Measurements from ENCODE around the gene HEATR5B. TPM values are rescaled to one million over a fixed set of nuclear protein-coding genes. Genes with fewer than 3 reads are reported as not detected.

HEATR5B gene
- total RNA-seq, 1 experiment from 2014 or later: 12.6 TPM

- ChIA-PET CTCF (no interaction called here), POLR2A (no interaction called here)
- Mint-ChIP-seq H3K4me1 (no peaks in the 10 kb centered on the region), H3K9me3 (no peaks in the 10 kb centered on the region), H3K36me3 (peaks cover 3% of the 10 kb centered on the region; the same call in 1 of the 2 replicates), H3K27ac (peak overlapping the region; percentile 51), H3K27me3 (ENCODE audit: low read depth) (no peaks in the 10 kb centered on the region), H3K4me3 (no peak overlapping the region)
- TF ChIP-seq TEAD1 (CRISPR knock-in tag; IDR thresholded peaks at IDR 0.05) (no peak), ZNF138 (CRISPR knock-in tag; conservative IDR thresholded peaks at IDR 0.05) (no peak), NR2C2 (CRISPR knock-in tag; IDR thresholded peaks at IDR 0.05) (no peak), RELA (CRISPR knock-in tag; IDR thresholded peaks at IDR 0.05; ENCODE audit: borderline replicate concordance) (no peak), OVOL2 (CRISPR knock-in tag; IDR thresholded peaks at IDR 0.05; ENCODE audit: borderline replicate concordance) (no peak)
- TF ChIP-seq, protein P1, sequence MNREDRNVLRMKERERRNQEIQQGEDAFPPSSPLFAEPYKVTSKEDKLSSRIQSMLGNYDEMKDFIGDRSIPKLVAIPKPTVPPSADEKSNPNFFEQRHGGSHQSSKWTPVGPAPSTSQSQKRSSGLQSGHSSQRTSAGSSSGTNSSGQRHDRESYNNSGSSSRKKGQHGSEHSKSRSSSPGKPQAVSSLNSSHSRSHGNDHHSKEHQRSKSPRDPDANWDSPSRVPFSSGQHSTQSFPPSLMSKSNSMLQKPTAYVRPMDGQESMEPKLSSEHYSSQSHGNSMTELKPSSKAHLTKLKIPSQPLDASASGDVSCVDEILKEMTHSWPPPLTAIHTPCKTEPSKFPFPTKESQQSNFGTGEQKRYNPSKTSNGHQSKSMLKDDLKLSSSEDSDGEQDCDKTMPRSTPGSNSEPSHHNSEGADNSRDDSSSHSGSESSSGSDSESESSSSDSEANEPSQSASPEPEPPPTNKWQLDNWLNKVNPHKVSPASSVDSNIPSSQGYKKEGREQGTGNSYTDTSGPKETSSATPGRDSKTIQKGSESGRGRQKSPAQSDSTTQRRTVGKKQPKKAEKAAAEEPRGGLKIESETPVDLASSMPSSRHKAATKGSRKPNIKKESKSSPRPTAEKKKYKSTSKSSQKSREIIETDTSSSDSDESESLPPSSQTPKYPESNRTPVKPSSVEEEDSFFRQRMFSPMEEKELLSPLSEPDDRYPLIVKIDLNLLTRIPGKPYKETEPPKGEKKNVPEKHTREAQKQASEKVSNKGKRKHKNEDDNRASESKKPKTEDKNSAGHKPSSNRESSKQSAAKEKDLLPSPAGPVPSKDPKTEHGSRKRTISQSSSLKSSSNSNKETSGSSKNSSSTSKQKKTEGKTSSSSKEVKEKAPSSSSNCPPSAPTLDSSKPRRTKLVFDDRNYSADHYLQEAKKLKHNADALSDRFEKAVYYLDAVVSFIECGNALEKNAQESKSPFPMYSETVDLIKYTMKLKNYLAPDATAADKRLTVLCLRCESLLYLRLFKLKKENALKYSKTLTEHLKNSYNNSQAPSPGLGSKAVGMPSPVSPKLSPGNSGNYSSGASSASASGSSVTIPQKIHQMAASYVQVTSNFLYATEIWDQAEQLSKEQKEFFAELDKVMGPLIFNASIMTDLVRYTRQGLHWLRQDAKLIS (CRISPR knock-in tag; IDR thresholded peaks at IDR 0.05; ENCODE audit: borderline replicate concordance): no peak
- TF ChIP-seq, protein P2, sequence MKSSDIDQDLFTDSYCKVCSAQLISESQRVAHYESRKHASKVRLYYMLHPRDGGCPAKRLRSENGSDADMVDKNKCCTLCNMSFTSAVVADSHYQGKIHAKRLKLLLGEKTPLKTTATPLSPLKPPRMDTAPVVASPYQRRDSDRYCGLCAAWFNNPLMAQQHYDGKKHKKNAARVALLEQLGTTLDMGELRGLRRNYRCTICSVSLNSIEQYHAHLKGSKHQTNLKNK (CRISPR knock-in tag; IDR thresholded peaks at IDR 0.05): no peak
- peak; percentile 62 for ATAC-seq
- DNase-seq (ENCODE audit: low spot score): no peak
Observed at GRCh38 chr2:37005118-37005868, 78.9 kb downstream of the HEATR5B start.

GRCh38 chr2:37000988-37001556 lies 83.1 kb downstream of the HEATR5B start:
- peaks cover 18% of the 10 kb centered on the region for H3K36me3 Mint-ChIP-seq
- DNase-seq (ENCODE audit: low spot score) (no peak), ATAC-seq (no peak)
- peaks cover 5% of the 10 kb centered on the region for H3K9me3 Mint-ChIP-seq
- H3K27ac Mint-ChIP-seq: no peak overlapping the region
- TF ChIP-seq, protein P3, sequence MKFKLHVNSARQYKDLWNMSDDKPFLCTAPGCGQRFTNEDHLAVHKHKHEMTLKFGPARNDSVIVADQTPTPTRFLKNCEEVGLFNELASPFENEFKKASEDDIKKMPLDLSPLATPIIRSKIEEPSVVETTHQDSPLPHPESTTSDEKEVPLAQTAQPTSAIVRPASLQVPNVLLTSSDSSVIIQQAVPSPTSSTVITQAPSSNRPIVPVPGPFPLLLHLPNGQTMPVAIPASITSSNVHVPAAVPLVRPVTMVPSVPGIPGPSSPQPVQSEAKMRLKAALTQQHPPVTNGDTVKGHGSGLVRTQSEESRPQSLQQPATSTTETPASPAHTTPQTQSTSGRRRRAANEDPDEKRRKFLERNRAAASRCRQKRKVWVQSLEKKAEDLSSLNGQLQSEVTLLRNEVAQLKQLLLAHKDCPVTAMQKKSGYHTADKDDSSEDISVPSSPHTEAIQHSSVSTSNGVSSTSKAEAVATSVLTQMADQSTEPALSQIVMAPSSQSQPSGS (CRISPR knock-in tag; IDR thresholded peaks at IDR 0.05; ENCODE audit: borderline replicate concordance, low read depth): no peak
- no peak for TF ChIP-seq SMAD4 (CRISPR knock-in tag; IDR thresholded peaks at IDR 0.05)
- ChIA-PET CTCF (interaction anchor here (1.6 kb wide), 1 partner anchor 230 kb away, joined by 4 read pairs; no protein-coding TSS in a partner anchor), POLR2A (no interaction called here)
- H3K4me3 Mint-ChIP-seq: no peak overlapping the region
- no peaks in the 10 kb centered on the region for H3K4me1 Mint-ChIP-seq
- no peaks in the 10 kb centered on the region for H3K27me3 Mint-ChIP-seq (ENCODE audit: low read depth)

DNA sequence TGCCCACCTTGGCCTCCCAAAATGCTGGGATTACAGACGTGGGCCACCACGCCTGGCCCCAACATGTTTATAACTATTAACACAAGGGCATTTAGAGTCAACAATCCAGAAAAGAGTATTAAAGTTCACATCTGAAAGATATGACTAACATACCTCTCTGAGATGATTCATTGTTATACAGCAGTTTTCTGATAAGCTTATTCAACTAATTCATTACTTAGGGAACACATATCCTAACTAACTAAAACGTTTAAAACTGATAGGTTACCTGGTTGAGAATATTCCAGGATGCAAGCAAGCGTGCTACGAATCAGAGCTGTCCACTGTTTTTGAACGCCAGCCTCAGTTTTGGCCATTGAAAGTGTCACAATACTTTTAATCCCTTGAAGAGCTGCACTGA lies 83.9 kb downstream of the HEATR5B start:
- POLR2A ChIA-PET: no interaction called here
- no peak overlapping the region for H3K4me3 Mint-ChIP-seq
- no peak for ATAC-seq
- TF ChIP-seq, protein P4, sequence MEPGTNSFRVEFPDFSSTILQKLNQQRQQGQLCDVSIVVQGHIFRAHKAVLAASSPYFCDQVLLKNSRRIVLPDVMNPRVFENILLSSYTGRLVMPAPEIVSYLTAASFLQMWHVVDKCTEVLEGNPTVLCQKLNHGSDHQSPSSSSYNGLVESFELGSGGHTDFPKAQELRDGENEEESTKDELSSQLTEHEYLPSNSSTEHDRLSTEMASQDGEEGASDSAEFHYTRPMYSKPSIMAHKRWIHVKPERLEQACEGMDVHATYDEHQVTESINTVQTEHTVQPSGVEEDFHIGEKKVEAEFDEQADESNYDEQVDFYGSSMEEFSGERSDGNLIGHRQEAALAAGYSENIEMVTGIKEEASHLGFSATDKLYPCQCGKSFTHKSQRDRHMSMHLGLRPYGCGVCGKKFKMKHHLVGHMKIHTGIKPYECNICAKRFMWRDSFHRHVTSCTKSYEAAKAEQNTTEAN (CRISPR knock-in tag; IDR thresholded peaks at IDR 0.05): no peak
- TF ChIP-seq SMAD4 (CRISPR knock-in tag; IDR thresholded peaks at IDR 0.05) (no peak), SMAD3 (CRISPR knock-in tag; IDR thresholded peaks at IDR 0.05; ENCODE audit: borderline replicate concordance) (no peak), CBFB (CRISPR knock-in tag; IDR thresholded peaks at IDR 0.05; ENCODE audit: low read depth) (no peak), CREM (CRISPR knock-in tag; IDR thresholded peaks at IDR 0.05) (no peak), ZNF416 (CRISPR knock-in tag; IDR thresholded peaks at IDR 0.05) (no peak), CREB1 (CRISPR knock-in tag; IDR thresholded peaks at IDR 0.05) (no peak), EMX1 (CRISPR knock-in tag; IDR thresholded peaks at IDR 0.05) (no peak), ZNF281 (CRISPR knock-in tag; IDR thresholded peaks at IDR 0.05) (no peak), SP1 (CRISPR knock-in tag; conservative IDR thresholded peaks at IDR 0.05) (no peak)
- TF ChIP-seq, protein P5, sequence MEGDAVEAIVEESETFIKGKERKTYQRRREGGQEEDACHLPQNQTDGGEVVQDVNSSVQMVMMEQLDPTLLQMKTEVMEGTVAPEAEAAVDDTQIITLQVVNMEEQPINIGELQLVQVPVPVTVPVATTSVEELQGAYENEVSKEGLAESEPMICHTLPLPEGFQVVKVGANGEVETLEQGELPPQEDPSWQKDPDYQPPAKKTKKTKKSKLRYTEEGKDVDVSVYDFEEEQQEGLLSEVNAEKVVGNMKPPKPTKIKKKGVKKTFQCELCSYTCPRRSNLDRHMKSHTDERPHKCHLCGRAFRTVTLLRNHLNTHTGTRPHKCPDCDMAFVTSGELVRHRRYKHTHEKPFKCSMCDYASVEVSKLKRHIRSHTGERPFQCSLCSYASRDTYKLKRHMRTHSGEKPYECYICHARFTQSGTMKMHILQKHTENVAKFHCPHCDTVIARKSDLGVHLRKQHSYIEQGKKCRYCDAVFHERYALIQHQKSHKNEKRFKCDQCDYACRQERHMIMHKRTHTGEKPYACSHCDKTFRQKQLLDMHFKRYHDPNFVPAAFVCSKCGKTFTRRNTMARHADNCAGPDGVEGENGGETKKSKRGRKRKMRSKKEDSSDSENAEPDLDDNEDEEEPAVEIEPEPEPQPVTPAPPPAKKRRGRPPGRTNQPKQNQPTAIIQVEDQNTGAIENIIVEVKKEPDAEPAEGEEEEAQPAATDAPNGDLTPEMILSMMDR (IDR thresholded peaks at IDR 0.05): no peak
- H3K27me3 Mint-ChIP-seq (ENCODE audit: low read depth): no peaks in the 10 kb centered on the region
- H3K27ac Mint-ChIP-seq: no peak overlapping the region
- peaks cover 5% of the 10 kb centered on the region for H3K9me3 Mint-ChIP-seq
- H3K36me3 Mint-ChIP-seq: peaks cover 18% of the 10 kb centered on the region
- no peak for DNase-seq (ENCODE audit: low spot score)
- no peaks in the 10 kb centered on the region for H3K4me1 Mint-ChIP-seq
- CTCF ChIA-PET: no interaction called here

All from WTC11 (cell line).